Stimulated activated naive CD4-positive, alpha-beta T cell (primary cell): ENCODE measurements around the gene IL17RB.

Experiments used
- DNase-seq, 6 experiments: peaks; one replicate each; lab custom pipeline; 2025; lab: John Stamatoyannopoulos, UW

IL17RB gene

GRCh38 chr3:53846134-53846850 is at the start of gene IL17RB, which contains the start of gene CHDH:
IL17RB (plus strand) TSS chr3:53846568; CDS start chr3:53846589, 21 bp downstream.
CHDH (minus strand) TSS chr3:53846419; CDS start chr3:53824008, 22,411 bp downstream.
- no peak for DNase-seq

- no peak for DNase-seq
These were observed 48.2 kb upstream of the IL17RB start for GRCh38 chr3:53798144-53798543.

- no peak for DNase-seq
These were observed 47.0 kb upstream of the IL17RB start for GRCh38 chr3:53799338-53799865.

- DNase-seq, result no peak
These were observed 46.1 kb upstream of the IL17RB start for GRCh38 chr3:53800041-53800906.

GRCh38 chr3:53801319-53801718 is 45.0 kb upstream of the IL17RB start:
- DNase-seq, result no peak

- no peak for DNase-seq
These were observed 44.0 kb upstream of the IL17RB start for GRCh38 chr3:53802256-53802880.

- no peak for DNase-seq
These were observed 43.1 kb upstream of the IL17RB start for GRCh38 chr3:53803124-53803815.

GRCh38 chr3:53803816-53804695 is 42.3 kb upstream of the IL17RB start:
- DNase-seq, result no peak

GRCh38 chr3:53804697-53805462 is 41.5 kb upstream of the IL17RB start:
- no peak for DNase-seq

GRCh38 chr3:53805463-53806159 is 40.8 kb upstream of the IL17RB start:
- DNase-seq, result no peak

- DNase-seq, result no peak
These were observed 39.9 kb upstream of the IL17RB start for GRCh38 chr3:53806182-53807116.

- no peak for DNase-seq
These were observed 39.1 kb upstream of the IL17RB start for GRCh38 chr3:53807117-53807810.

GRCh38 chr3:53808496-53808895 is 37.9 kb upstream of the IL17RB start:
- no peak for DNase-seq

- no peak for DNase-seq
These were observed 37.1 kb upstream of the IL17RB start for GRCh38 chr3:53809267-53809666.

GRCh38 chr3:53809764-53810400 is 36.5 kb upstream of the IL17RB start:
- no peak for DNase-seq

GRCh38 chr3:53811143-53811927 is 35.0 kb upstream of the IL17RB start:
- DNase-seq, result no peak
